GM21528 (cell line): ENCODE results near the gene RAD18.

Experiments
- ATAC-seq: cut with Tn5 transposase; IDR thresholded peaks from one replicate; pipeline ENCODE4 v1.9.1; 2021; ENCODE audit warnings: mild to moderate bottlenecking, moderate library complexity; ENCODE audit not compliant: unreplicated experiment, low FRiP score

RAD18 gene

GRCh38 chr3:8966820-8967348, 3.6 kb upstream of the RAD18 start:
- ATAC-seq, result no peak

- no peak for ATAC-seq
Observed at GRCh38 chr3:8966150-8966819, 3.0 kb upstream of the RAD18 start.

- ATAC-seq, result no peak
Observed at GRCh38 chr3:8964436-8965370, 1.4 kb upstream of the RAD18 start.

- no peak for ATAC-seq
Observed at GRCh38 chr3:8962226-8962861, 928 bp downstream of the RAD18 start.

GRCh38 chr3:8959668-8960067, 3.6 kb downstream of the RAD18 start:
- no peak for ATAC-seq

GRCh38 chr3:8954938-8955763, 8.1 kb downstream of the RAD18 start:
- peak; percentile 79 for ATAC-seq

GRCh38 chr3:8953313-8953712, 10.0 kb downstream of the RAD18 start:
- ATAC-seq, result no peak

GRCh38 chr3:8952130-8952529, 11.1 kb downstream of the RAD18 start:
- no peak for ATAC-seq

GRCh38 chr3:8945890-8946600, 17.2 kb downstream of the RAD18 start:
- ATAC-seq, result no peak

GRCh38 chr3:8942746-8943488, 20.4 kb downstream of the RAD18 start:
- ATAC-seq, result no peak

GRCh38 chr3:8942115-8942514, 21.2 kb downstream of the RAD18 start:
- no peak for ATAC-seq

- ATAC-seq, result no peak
Observed at GRCh38 chr3:8938021-8938420, 25.3 kb downstream of the RAD18 start.

GRCh38 chr3:8937064-8938020, 25.9 kb downstream of the RAD18 start:
- no peak for ATAC-seq

- ATAC-seq, result no peak
Observed at GRCh38 chr3:8932507-8932906, 30.8 kb downstream of the RAD18 start.

GRCh38 chr3:8931342-8931741, 31.9 kb downstream of the RAD18 start:
- no peak for ATAC-seq

- no peak for ATAC-seq
Observed at GRCh38 chr3:8929860-8930259, 33.4 kb downstream of the RAD18 start.

- no peak for ATAC-seq
Observed at GRCh38 chr3:8914491-8914890, 48.8 kb downstream of the RAD18 start.

- ATAC-seq, result no peak
Observed at GRCh38 chr3:8911781-8912180, 51.5 kb downstream of the RAD18 start.
